WERI-Rb-1 (cell line): Measurements from ENCODE around the gene RPTOR.

Source experiments
- DNase-seq: peaks from one replicate; pipeline ENCODE4 v3.0.0-alpha.2; 2020
- H3K27ac ChIP-seq: fragments of 250-450 bp; sonication (Bioruptor Pico); 2 replicates; pipeline ENCODE4 v1.5.1; 2020; ENCODE audit warnings: mild to moderate bottlenecking, moderate library complexity
- H3K27me3 ChIP-seq: fragments of 250-450 bp; sonication (Bioruptor Pico); 2 replicates; pipeline ENCODE4 v1.5.1; 2021; ENCODE audit warnings: mild to moderate bottlenecking, low read depth, moderate library complexity; ENCODE audit not compliant: insufficient read depth, severe bottlenecking
- H3K36me3 ChIP-seq: fragments of 250-450 bp; sonication (Bioruptor Pico); 2 replicates; pipeline ENCODE4 v1.5.1; 2020; ENCODE audit warnings: mild to moderate bottlenecking, moderate library complexity
- H3K4me3 ChIP-seq: 2 replicates; pipeline ENCODE4 v1.5.1; 2011; ENCODE audit warnings: low read depth, mild to moderate bottlenecking, control low read depth, low read length
- H3K9me3 ChIP-seq: fragments of 250-450 bp; sonication (Bioruptor Pico); 2 replicates; pipeline ENCODE4 v1.5.1; 2021; ENCODE audit warnings: mild to moderate bottlenecking, moderate library complexity; ENCODE audit not compliant: severe bottlenecking
- TF ChIP-seq, protein P1 (sequence below): IDR thresholded peaks from 2 replicates; pipeline ENCODE4 v1.5.1; 2011; ENCODE audit warnings: low read depth, mild to moderate bottlenecking, control low read depth, inconsistent platforms, low read length

RPTOR gene

DNA sequence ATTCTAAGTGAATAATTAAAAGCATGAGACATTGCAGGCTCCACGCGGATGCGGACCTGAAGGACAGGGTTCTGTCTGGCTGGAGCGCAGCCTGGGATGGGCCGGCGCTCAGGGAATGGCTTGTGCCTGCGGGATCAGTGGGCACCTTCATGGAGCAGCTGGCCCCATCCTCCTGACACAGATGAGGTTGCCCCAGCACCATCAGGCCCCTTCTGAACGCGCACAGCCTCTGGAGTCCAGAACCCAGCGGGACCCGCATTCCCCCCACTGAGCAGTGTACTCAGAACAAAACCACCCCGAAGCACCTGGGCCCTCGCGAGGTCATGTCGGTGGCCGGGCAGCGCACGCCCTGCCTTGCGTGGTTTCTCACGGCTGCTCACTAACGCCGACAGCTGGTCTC lies 376.5 kb downstream of the RPTOR start:
- no peak overlapping the region for H3K27ac ChIP-seq

DNA sequence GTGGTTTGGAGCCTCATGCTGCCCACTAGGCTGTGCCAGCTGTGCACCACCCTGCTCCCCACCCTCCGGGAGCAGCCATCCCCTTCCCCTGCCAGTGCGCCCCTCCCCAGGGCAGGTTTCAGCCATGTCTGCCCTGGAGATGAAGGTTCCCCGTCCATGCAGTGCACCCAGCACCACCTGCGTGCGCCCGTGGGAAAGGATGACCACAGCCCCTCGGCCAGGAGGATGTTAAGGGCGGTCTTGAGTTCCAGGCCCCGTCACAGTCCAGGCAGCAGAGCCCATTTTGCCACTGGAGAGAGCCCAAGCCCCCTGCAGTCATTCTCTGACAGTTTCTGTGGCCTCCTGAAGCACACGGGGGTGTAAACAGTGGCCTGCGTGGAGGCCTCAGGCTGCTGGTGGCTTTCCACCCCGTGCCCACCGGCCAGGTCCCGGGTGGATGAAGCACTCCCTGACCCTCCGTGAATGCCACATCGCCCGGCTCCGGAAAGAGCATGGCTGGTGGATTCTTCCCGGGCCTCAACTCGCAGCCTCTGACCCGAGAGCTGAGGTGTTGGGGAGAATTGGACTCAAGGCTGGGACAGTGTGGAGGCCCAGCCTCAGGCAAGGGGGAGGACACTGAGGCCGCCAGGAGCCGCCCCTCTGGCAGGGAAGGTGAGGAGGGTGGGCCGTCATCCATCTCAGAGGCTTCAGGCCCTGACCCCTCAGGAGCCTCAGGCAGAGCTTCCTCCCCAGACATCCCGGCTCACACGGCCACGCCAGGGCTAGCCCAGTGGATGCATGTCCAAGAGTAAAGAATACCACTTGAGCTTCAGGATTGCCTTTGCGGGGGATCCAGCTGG lies 377.3 kb downstream of the RPTOR start:
- H3K27me3 ChIP-seq: no peaks in the 10 kb centered on the region
- TF ChIP-seq, protein P1, sequence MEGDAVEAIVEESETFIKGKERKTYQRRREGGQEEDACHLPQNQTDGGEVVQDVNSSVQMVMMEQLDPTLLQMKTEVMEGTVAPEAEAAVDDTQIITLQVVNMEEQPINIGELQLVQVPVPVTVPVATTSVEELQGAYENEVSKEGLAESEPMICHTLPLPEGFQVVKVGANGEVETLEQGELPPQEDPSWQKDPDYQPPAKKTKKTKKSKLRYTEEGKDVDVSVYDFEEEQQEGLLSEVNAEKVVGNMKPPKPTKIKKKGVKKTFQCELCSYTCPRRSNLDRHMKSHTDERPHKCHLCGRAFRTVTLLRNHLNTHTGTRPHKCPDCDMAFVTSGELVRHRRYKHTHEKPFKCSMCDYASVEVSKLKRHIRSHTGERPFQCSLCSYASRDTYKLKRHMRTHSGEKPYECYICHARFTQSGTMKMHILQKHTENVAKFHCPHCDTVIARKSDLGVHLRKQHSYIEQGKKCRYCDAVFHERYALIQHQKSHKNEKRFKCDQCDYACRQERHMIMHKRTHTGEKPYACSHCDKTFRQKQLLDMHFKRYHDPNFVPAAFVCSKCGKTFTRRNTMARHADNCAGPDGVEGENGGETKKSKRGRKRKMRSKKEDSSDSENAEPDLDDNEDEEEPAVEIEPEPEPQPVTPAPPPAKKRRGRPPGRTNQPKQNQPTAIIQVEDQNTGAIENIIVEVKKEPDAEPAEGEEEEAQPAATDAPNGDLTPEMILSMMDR: no peak

More for the DNA sequence above, 376.5 kb downstream of the RPTOR start:
- H3K27me3 ChIP-seq: no peaks in the 10 kb centered on the region
- peaks cover 77% of the 10 kb centered on the region for H3K36me3 ChIP-seq
- no peak for DNase-seq
- TF ChIP-seq, protein P1: no peak
- H3K4me3 ChIP-seq: no peak overlapping the region
- no peaks in the 10 kb centered on the region for H3K9me3 ChIP-seq

DNA sequence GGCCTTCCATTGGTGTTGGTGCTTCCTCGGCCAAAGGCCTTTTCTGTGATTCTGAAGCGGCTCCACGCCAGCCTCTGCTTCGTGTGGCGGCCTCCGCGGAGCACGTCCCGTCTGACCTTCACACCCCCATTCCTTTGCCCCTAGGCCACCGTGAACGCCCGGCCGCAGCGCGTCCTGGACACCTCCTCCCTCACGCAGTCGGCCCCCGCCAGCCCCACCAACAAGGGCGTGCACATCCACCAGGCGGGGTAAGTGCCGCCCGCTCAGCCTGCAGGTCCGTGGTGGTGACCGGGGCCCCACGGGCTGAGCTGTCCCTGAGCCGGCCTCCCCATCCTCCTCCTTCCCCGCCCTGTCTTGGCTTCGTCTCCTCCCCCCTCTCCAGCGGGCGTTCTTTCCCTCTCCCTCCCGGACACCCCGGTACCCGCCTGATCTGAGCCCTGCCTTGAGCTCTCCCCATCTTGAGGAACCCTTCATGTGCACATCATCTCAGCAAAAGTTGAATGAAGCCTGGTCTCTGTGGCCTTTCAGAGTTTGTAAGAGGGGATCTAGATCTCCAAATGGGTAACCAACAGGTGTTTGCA lies 378.0 kb downstream of the RPTOR start:
- Histone ChIP-seq H3K27ac (no peak overlapping the region), H3K27me3 (no peaks in the 10 kb centered on the region), H3K9me3 (no peaks in the 10 kb centered on the region), H3K36me3 (peaks cover 80% of the 10 kb centered on the region), H3K4me3 (no peak overlapping the region)
- DNase-seq: no peak
- TF ChIP-seq, protein P1: no peak

More for the DNA sequence above, 377.3 kb downstream of the RPTOR start:
- no peak overlapping the region for H3K27ac ChIP-seq
- H3K36me3 ChIP-seq: peaks cover 81% of the 10 kb centered on the region
- H3K9me3 ChIP-seq: no peaks in the 10 kb centered on the region
- H3K4me3 ChIP-seq: no peak overlapping the region
- DNase-seq: no peak

DNA sequence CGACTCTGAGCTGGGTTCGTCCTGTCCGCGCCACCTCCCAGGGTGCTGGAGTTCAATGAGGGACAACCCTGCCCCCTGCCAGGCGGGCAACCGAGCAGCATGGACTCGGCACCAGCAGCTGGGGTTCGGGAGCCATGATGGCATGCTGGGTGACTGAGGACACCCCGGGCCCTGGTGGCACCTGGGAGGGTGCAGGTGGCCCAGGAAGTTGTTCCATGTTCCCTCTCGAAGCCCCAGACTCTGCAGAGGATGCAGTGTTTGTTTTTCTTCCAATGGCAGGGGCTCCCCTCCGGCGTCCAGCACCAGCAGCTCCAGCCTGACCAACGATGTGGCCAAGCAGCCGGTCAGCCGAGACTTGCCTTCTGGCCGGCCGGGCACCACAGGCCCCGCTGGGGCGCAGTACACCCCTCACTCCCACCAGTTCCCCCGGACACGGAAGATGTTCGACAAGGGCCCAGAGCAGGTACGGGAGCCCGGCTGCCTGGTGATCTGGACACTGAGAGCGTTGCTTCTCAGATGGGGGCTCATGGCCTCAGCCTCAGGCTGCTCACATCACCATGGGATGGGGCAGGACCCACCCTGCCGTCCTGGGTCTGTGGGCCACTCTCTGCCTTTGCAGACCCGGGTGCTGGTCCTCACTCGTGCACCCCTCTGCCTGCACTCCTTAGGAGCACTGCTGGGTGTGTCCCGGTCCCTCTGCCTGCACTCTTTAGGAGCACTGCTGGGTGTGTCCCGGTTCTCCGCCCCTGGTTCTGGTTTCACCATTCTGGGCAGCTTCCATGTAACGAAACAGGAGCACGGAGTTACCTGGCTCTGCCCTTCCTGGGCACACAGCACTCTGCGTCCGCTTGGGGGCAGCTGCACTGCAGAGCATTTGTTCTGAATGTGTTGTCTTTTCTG lies 378.8 kb downstream of the RPTOR start:
- no peak for DNase-seq
- H3K9me3 ChIP-seq: no peaks in the 10 kb centered on the region
- H3K4me3 ChIP-seq: no peak overlapping the region
- TF ChIP-seq, protein P1: no peak
- H3K36me3 ChIP-seq: peaks cover 82% of the 10 kb centered on the region
- H3K27me3 ChIP-seq: no peaks in the 10 kb centered on the region
- H3K27ac ChIP-seq: no peak overlapping the region

DNA sequence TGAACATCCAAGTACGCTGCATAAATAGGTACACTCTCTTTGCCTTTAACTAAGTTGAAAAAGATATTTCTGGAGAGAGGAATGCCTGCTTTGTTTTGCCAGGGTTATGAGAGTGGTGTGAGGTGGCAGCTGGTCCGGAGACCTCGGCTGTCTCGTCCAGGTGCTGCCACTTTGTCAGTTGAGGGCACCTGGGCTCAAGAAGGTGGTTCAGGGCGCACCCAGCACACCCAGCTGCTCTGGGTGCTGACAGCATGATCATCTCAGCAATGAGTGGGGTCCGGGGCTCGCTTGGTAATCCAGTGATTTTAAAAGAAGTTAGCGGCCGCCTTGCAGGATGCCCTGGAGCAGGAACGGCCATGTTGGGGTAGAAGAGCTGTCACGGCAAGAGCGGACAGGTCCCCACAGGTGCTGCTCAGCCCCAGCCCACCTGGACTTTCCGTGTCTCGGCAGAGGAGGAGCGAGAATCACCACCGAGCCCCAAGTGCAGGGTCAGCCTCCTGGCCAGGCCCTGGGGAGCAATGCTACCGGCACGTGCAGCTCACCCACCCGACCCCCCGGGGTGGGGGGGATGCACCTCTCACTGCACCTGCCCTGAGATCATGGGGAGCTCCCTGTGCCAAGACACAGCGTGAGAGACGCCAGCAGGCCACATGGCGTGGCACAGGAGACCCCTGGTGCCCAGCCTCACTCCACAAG lies 379.6 kb downstream of the RPTOR start:
- H3K9me3 ChIP-seq: peaks cover 3% of the 10 kb centered on the region
- DNase-seq: no peak
- no peaks in the 10 kb centered on the region for H3K27me3 ChIP-seq
- H3K4me3 ChIP-seq: no peak overlapping the region
- H3K36me3 ChIP-seq: peaks cover 82% of the 10 kb centered on the region
- H3K27ac ChIP-seq: no peak overlapping the region
- TF ChIP-seq, protein P1: no peak
